ENCODE results near the gene RIPK4. TPM values are rescaled to one million over a fixed set of nuclear protein-coding genes. Genes with fewer than 3 reads are reported as not detected.
"Not testable (repeated sequence)": the region's sequence is repeated elsewhere in the genome, so short reads cannot be mapped to it uniquely, and the experiment has no call there.

Gene RIPK4
- total and polyA plus RNA-seq, 2 donors from 2014 or later: 11.6 to 32.6 TPM

GRCh38 chr21:41699311-41699710 is 67.5 kb downstream of the RIPK4 start:
- intact Hi-C loops (cut with DNase I): no loop called here
- no peaks in the 10 kb centered on the region for H3K27me3 ChIP-seq (ENCODE audit: control insufficient read depth, insufficient read depth, low read length)
- DNase-seq: peak in 2 of 5 donors; percentile 16 to 38
- no peaks in the 10 kb centered on the region for H3K4me1 ChIP-seq (ENCODE audit: control insufficient read depth in 2 of 3, insufficient read depth in 2 of 3, low read depth in 1 of 3, low read length in 3 of 3)
- FAIRE-seq: no peak
- H3K4me3 ChIP-seq (ENCODE audit: low read length in 3 of 3): no peak overlapping the region
- no peak overlapping the region for H3K27ac ChIP-seq (ENCODE audit: low read depth in 2 of 2, low read length in 2 of 2)
- H3K9me3 ChIP-seq (ENCODE audit: control insufficient read depth in 2 of 3, insufficient read depth in 1 of 3, low read length in 3 of 3): no peaks in the 10 kb centered on the region
- H3K9ac ChIP-seq (ENCODE audit: low read length in 3 of 3): no peak overlapping the region
- no peaks in the 10 kb centered on the region for H3K36me3 ChIP-seq (ENCODE audit: control insufficient read depth in 2 of 3, insufficient read depth in 3 of 3, low read length in 3 of 3)
- no peak for TF ChIP-seq CTCF (IDR thresholded peaks at IDR 0.05; ENCODE audit: borderline replicate concordance, extremely low read depth, insufficient read depth)

DNA sequence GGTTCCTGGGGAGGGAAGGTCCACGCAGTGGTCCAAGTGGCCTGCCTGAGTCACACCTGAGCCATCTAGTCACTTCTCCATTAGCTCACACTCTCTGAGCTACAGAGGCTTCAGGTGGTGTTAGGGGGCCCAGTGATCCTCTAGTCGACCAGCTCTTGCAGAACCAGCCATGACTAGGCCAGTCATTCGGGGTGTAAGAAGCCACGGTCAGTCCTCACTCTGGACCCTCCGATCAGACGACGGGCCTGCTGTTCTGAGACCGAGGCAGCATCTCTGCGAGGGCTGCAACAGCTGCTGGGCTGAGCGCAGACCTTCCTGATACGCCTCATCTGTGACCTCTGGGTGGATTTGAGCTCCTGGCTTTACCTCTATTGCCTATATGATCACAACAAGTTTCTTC is 68.8 kb downstream of the RIPK4 start:
- no peaks in the 10 kb centered on the region for H3K9me3 ChIP-seq (ENCODE audit: control insufficient read depth in 2 of 3, insufficient read depth in 1 of 3, low read length in 3 of 3)
- H3K36me3 ChIP-seq (ENCODE audit: control insufficient read depth in 2 of 3, insufficient read depth in 3 of 3, low read length in 3 of 3): no peaks in the 10 kb centered on the region
- DNase-seq (peak in 2 of 5 donors; percentile 22 to 50), FAIRE-seq (no peak)
- H3K9ac ChIP-seq (ENCODE audit: low read length in 3 of 3): no peak overlapping the region
- H3K4me3 ChIP-seq (ENCODE audit: low read length in 3 of 3): no peak overlapping the region
- no peaks in the 10 kb centered on the region for H3K27me3 ChIP-seq (ENCODE audit: control insufficient read depth, insufficient read depth, low read length)
- no peak overlapping the region for H3K27ac ChIP-seq (ENCODE audit: low read depth in 2 of 2, low read length in 2 of 2)
- no peak for TF ChIP-seq CTCF (IDR thresholded peaks at IDR 0.05; ENCODE audit: borderline replicate concordance, extremely low read depth, insufficient read depth)
- no peaks in the 10 kb centered on the region for H3K4me1 ChIP-seq (ENCODE audit: control insufficient read depth in 2 of 3, insufficient read depth in 2 of 3, low read depth in 1 of 3, low read length in 3 of 3)
- intact Hi-C loops (cut with DNase I): no loop called here

DNA sequence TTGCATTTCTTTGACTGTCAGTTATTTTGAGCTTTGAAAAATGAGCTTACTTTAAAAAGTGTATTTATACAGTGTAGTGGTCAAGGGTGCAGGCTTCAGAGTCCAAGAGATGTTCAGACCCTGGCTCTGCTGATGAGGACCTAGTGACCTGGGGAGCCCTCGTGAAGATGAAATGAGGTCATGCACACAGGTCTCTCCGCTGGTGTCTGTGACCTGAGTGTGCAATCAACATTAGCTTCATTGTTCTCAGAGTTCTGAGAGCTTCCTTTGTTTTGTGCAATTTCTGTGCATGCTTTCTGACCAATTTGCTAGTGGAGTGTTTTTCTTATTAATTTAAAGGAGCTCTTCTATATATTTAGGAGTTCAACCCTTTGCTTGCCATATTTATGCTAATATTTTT is 71.3 kb downstream of the RIPK4 start:
- no peaks in the 10 kb centered on the region for H3K4me1 ChIP-seq (ENCODE audit: control insufficient read depth in 2 of 3, insufficient read depth in 2 of 3, low read depth in 1 of 3, low read length in 3 of 3)
- no peak overlapping the region for H3K27ac ChIP-seq (ENCODE audit: low read depth in 2 of 2, low read length in 2 of 2)
- no peaks in the 10 kb centered on the region for H3K36me3 ChIP-seq (ENCODE audit: control insufficient read depth in 2 of 3, insufficient read depth in 3 of 3, low read length in 3 of 3)
- FAIRE-seq (no peak), DNase-seq (peak in 1 of 5 donors; percentile 4)
- H3K4me3 ChIP-seq (ENCODE audit: low read length in 3 of 3): no peak overlapping the region
- intact Hi-C loops (cut with DNase I): no loop called here
- H3K9me3 ChIP-seq (ENCODE audit: control insufficient read depth in 2 of 3, insufficient read depth in 1 of 3, low read length in 3 of 3): no peaks in the 10 kb centered on the region
- TF ChIP-seq CTCF (IDR thresholded peaks at IDR 0.05; ENCODE audit: borderline replicate concordance, extremely low read depth, insufficient read depth): no peak
- H3K9ac ChIP-seq (ENCODE audit: low read length in 3 of 3): no peak overlapping the region
- no peaks in the 10 kb centered on the region for H3K27me3 ChIP-seq (ENCODE audit: control insufficient read depth, insufficient read depth, low read length)

DNA sequence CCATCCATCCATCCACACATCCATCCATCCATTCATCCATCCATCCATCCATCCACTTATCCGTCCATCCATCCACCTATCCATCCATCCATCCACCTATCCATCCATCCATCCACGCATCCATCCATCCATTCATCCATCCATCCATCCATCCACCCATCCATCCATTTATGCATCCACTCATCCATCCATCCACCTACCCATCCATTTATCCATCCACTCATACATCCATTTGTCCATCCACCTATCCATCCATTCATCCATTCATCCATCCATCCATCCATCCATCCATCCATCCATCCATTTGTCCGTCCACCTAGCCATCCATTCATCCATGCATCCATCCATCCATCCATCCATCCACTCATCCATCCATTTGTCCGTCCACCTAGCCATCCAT is 72.8 kb downstream of the RIPK4 start:
- H3K4me1 ChIP-seq (ENCODE audit: control insufficient read depth in 2 of 3, insufficient read depth in 2 of 3, low read depth in 1 of 3, low read length in 3 of 3); H3K4me3 ChIP-seq (ENCODE audit: low read length in 3 of 3); intact Hi-C loops (cut with DNase I); H3K36me3 ChIP-seq (ENCODE audit: control insufficient read depth in 2 of 3, insufficient read depth in 3 of 3, low read length in 3 of 3); H3K27me3 ChIP-seq (ENCODE audit: control insufficient read depth, insufficient read depth, low read length); H3K9ac ChIP-seq (ENCODE audit: low read length in 3 of 3); H3K27ac ChIP-seq (ENCODE audit: low read depth in 2 of 2, low read length in 2 of 2); FAIRE-seq; H3K9me3 ChIP-seq (ENCODE audit: control insufficient read depth in 2 of 3, insufficient read depth in 1 of 3, low read length in 3 of 3): not testable (repeated sequence)
- DNase-seq: peak in 1 of 5 donors; percentile 5
